ENCODE measurements around the gene NDUFB2. TPM values are rescaled to one million over a fixed set of nuclear protein-coding genes. Genes with fewer than 3 reads are reported as not detected.
"Not testable (repeated sequence)": the region's sequence is repeated elsewhere in the genome, so short reads cannot be mapped to it uniquely, and the experiment has no call there.

Gene NDUFB2
- total RNA-seq, 1 donor from 2014 or later = 45.4 TPM

DNA sequence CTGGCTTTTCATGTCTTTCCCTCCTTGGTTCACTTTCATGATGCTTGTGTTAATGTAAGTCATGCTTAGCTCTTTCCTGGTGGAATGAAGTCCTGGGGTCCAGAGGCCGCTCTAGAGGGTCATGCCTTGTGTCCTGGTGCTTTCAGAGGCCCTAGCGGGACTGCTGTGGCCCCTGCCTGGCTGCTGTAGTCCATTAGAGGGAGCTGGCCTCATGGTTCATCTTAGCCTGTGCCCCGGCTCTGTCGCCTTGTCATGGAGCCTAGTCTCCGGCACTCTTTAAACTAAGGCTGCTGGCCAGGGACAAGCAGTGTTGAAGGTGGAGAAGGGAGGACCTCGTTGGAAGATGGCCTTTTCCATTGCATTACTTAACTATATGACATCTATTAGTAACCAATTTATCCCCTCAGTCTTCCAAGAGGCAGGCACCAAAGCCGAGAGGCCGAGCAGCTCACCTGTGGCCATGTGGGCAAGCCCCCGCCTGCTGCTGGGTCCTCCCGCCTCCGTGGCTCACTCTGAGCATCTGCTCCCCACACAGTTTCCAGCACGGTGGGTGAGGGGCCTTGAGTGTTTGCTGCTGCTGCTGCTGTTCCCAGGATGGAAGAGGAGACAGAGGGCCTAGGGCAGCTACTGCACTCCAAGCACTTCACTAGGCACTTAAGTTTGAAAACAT lies 5.0 kb upstream of the NDUFB2 start:
- no peak for DNase-seq

DNA sequence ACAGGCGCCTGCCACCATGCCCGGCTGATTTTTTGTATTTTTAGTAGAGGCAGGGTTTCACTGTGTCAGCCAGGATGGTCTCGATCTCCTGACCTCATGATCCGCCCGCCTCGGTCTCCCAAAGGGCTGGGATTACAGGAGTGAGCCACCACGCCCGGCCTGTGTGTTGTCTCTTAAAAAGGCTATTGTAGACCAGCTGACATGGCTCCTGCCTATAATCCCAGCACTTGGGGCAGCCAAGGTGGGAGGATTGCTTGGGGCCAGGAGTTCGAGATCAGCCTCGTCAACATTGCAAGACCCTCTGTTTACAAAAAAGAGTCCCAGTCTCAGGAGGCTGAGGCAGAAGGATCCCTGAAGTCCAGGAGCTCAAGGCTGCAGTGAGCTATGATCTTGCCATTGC lies 2.7 kb upstream of the NDUFB2 start:
- not testable (repeated sequence) for DNase-seq

DNA sequence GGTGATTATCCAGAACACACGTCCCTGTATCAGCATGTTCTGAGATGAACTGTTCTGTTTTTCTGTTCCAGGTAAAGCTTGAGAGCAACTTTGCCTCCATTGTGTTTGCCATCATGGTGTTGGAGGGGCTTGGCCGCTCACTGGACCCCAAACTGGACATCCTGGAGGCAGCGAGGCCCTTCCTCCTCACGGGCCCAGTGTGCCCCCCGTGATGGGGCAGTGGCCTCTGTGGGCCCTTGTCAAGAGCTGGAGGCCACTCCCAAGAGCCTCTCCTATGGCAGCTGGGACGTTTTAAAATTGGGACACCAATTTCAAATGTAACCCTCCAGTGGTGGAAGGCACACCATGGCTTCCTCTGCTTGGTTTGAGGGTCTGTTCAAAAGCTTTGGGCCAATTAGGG lies 1.9 kb upstream of the NDUFB2 start:
- no peak for DNase-seq

DNA sequence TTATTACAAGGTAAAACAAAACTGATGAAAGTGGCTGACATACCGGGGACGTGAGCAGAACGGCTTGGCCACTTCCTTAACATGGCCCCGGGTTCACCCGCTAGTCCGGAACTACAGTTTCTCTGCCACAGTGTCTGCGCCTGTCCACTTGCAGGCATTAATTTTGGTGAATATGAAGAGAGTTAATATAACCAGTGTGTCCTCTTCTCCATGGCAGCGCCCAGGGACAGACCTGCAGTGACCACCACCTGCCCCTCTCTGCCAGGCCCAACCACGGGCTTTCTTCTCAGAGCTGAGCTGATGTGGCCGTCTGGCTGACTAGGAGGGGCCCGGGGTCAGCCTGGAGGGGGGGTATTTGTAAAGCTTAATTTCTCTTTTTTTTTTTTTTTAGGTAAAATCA lies 1.1 kb upstream of the NDUFB2 start:
- DNase-seq = no peak

DNA sequence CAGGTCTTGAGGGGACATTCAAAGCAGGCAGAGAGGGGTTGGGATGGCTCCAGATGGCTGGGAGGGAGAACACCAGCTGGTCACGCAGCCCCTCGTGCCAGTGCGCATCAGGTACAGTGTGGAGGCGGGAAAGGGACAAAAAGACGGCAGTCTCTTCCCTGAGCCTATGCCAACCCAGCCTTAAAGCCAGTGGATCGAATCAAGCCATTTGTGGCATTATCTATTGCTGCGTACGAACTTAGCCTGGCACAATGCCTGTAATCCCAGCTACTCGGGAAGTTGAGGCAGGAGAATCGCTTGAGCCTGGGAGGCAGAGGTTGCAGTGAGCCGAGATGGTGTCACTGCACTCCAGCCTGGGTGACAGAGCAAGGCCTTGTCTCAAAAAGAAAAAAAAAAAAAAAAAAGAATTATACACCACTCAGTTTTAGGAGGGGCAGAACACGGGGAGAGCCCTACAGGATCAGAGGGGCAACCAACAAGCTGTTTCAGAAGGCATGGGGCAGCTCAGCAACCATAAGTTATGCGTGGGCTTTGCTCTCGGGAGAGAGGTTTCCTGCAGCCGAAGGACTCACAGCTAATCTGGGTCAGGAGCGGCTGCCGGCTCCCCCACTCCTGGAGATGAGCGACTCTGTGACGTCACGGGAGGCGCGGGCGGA lies 356 bp upstream of the NDUFB2 start:
- DNase-seq = peak; percentile 96

DNA sequence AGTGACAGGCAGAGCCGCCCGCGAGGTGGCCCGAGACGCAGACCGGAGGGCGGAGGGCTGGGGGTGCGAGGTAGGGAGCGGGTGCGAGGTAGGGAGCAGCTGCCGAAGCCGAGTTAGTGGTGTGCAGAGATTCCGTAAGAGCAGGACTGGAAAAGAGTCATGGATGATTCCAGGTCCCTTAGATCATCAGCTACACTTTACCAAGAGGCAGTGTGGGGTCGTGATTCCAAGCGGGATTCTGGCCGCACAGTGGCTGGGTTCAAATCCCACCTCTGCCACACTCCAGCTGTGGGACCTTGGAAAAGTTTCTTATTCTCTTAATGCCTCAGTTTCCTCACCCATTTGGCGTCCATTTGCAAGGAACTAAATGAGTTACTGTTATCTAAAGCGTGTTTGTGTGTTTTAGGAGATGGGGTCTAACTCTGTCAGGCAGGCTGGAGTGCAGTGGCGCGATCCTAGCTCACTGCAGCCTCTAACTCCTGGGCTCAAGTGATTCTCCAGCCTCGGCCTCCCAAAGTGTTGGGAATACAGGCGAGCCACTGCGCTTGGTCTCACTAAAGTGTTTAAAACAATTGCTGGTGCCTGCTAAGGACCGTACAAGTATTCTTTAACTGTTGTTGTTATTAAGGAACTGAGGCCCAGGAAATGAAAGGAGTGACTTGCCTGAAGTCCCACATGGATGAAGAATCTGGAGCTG lies 1.1 kb downstream of the NDUFB2 start:
- DNase-seq = no peak

DNA sequence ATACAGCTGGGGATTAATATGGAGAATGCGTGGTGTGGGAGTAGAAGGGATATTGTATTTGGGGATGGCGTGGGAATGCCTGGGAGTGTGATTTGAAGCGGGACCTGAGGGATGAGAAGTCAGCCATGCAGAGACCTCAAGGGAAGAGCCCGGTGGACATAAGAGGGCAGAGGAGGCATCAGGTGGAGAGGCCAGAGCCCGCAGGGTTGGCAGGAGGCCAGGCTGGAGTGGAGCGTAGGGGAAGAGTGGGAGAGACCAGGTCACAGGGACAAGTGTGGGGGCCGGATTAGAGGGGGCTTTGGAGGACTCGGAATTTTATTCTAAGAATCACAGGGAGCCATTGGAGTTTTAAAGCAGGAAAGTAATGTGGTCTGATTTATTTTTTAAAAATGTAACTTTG lies 2.0 kb downstream of the NDUFB2 start:
- no peak for DNase-seq

DNA sequence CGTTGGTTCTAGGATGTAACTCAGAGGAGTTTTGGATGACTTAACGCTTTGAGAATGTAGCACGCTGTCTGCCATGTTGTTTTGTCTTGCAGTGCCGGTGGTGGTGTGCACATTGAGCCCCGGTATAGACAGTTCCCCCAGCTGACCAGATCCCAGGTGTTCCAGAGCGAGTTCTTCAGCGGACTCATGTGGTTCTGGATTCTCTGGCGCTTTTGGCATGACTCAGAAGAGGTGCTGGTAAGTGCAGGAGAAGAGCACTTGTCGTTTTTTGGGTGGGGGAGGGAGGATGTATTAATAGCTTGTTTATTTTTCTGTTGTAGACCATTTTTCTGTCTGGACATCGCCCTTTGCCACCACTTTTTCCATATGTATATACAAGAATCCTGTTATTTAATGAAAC lies 6.3 kb downstream of the NDUFB2 start:
- DNase-seq = no peak

DNA sequence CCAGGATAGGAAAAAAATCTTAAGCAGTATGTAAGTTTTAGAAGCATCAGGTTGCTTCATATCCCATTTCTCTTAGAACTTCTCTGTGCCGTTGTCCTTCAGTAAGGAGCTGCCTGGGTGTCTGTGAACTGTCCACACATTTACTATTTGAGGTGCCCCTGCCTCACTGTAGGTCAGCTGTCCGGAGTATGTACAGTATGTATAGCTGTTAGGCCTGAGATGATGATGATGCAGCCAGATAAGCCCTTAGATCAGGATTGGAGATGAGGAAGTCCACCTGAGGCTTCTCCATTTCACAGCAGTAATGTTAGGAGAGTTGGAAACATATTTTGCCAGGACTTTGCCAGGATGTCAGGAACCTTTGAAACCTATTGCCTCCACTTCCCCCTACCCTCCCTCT lies 7.7 kb downstream of the NDUFB2 start:
- no peak for DNase-seq

DNA sequence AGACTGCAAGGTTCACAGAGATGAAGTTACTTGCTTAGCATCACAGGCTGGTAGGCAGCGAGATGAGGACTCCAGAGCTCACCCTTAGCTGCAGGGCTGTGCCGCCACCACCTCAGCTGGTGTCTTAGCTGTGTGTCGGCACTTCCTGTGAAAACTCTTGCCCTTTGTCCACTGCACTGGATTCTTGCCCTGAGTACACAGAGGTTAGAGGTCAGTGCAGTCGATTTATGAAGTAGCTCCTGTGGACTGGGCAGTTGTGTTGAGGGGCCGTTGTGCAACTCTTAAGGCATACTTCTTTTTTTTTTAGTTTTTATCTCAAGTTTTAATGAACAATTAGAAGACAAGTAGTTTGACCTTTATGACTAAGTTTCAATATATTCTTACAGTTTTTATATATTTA lies 10.6 kb downstream of the NDUFB2 start:
- DNase-seq = no peak

DNA sequence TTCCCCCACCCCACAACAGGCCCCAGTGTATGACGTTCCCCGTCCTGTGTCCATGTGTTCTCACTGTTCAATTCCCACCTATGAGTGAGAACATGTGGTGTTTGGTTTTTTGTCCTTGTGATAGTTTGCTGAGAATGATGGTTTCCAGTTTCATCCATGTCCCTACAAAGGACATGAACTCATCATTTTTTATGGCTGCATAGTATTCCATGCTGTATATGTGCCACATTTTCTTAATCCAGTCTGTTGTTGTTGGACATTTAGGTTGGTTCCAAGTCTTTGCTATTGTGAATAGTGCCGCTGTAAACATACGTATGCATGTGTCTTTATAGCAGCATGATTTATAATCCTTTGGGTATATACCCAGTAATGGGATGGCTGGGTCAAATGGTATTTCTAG lies 12.3 kb downstream of the NDUFB2 start:
- DNase-seq = not testable (repeated sequence)

DNA sequence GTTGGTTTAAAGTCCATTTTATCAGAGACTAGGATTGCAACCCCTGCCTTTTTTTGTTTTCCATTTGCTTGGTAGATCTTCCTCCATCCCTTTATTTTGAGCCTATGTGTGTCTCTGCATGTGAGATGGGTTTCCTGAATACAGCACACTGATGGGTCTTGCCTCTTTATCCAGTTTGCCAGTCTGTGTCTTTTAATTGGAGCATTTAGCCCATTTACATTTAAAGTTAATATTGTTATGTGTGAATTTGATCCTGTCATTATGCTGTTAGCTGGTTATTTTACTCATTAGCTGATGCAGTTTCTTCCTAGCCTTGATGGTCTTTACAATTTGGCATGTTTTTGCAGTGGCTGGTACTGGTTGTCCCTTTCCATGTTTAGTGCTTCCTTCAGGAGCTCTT lies 15.9 kb downstream of the NDUFB2 start:
- DNase-seq = not testable (repeated sequence)

DNA sequence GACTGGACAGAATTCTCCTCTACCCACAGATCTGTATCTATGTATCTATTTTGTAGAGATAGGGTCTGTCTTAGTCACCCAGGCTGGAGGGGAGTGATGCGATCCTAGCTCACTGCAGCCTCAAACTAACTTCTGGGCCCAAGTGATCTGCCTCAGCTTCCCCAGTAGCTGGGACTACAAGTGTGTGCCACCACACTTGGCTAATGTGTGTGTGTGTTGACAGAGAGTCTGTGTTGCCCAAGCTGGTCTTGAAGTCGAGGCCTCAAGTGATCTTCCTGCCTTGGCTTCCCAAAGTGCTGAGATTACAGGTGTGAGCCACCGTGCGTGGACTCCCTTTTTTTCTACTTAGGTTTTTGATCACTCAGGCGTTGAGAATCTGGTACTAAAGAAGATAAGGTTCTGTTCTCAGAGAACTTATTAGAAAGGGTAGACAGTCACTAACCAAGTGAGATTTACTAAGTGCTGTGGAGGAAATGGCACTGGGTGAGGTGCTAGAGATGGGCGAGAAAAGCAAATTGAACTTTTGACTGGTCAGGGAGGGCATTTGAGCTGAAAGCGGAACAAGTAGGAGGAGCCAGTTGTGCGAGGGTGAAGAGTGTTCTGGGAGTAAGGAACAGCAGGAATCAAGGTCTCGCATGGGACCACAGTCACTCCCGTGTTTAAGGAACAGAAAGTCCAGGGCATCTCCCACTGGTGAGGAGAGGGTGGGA lies 18.0 kb downstream of the NDUFB2 start:
- DNase-seq = no peak

DNA sequence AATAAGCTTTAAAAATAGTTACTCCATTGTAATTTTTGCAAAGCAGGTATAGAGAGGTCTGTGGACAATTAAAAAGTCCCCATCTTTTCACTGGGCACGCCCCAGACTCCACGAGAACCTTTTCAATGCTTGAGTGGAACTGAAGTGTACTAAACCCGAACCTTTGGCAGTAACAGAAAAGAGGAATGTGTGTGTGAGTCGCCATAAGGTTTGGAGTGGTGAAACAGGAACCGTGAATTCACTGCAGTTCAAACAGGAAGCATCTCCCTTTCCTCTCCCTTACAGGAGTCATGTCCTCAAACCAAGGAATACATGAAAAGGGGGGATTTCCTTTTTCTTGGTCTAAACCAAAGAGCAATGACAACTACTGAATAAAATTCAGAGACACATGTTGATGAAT lies 23.2 kb downstream of the NDUFB2 start:
- DNase-seq = no peak

DNA sequence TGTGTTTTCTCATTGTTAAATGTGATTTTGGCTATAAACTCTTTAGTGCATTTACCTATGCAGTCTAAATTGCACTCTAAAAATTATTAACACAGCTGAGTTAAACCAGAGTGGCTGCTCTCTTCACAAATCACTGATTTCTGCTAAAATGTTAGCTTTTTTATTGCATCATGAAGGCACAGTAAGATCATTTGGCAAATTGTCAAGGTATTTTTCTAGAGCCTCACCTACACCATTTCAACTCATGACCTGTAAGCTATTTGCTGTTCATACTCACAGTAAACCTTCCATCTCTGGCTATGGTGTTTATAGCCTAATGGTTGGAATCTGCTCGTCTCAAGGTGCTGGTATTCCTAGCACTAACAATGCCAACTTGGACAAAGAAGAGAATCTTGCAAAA lies 25.7 kb downstream of the NDUFB2 start:
- no peak for DNase-seq

DNA sequence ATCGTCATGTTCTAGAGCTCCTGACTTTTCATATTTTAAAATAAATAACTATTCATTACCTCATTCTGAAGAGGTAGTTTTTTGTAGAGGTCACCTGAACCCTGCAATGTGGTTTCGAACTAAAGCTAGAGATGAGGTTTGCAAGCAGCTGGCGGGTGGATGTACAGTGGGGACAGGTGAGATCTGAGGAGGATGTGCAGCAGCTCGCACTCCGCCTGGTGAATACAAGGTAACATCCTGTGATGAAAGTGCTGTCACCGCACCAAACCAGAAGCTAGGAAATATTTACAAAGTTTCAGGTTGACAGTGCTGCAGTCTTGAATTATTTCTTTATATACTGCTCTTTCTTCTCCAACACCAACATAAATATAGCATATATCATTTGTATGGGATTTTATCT lies 26.5 kb downstream of the NDUFB2 start:
- DNase-seq = no peak

DNA sequence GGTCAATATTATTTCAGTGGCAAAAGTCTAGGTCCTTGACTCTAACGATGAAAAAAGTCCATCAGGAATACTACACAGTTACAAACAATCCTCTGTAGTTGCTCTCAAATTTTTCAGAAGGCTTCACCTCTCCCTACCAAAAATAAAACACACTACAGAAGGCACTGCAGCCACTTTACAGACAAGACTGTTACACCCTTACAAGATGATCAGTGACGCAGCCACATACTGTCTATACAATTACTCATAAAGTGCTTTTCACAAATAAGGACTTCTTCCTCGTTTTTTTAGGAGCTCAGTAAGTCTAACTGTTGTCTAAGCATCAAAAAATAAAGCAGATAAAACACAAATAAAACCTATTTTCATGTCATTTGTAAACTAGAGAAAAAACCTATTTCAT lies 27.1 kb downstream of the NDUFB2 start:
- no peak for DNase-seq

DNA sequence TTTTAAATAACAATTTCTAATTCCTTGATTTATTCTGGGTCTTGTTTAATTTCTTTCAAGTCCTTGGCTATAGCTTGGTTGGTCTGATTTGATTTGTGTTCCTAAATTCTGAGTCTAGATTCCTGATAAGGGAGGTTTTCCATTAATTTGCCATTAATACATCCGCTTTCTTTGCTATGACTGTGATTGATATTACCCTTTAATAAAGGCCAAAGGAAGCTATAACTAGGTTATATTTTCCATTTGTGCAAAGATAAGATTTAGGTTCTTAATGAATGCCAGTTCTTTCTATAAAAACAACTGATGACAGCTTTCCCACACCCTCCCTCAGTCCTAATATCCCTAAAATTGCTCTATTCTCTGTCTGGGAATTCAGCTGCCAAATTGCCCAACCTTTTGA lies 28.2 kb downstream of the NDUFB2 start:
- no peak for DNase-seq

DNA sequence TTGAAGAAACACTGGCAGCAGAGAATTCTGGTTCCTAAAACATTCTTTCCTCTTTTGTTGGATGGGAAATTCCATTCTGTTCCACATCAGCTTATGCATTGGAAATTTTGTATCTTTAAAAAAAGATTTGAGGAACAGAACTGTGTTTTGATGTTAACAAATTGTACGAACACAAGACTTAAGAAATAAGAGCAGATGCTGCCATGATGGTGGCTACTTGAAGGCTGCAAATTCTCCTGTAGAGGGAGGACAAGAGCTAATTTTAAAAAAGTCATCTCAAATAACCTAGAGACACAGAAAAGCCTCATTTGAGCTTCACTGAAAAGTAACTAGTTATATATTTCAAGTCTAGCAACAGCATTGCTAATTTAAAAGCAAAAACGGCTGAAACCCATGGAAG lies 29.8 kb downstream of the NDUFB2 start:
- DNase-seq = no peak

DNA sequence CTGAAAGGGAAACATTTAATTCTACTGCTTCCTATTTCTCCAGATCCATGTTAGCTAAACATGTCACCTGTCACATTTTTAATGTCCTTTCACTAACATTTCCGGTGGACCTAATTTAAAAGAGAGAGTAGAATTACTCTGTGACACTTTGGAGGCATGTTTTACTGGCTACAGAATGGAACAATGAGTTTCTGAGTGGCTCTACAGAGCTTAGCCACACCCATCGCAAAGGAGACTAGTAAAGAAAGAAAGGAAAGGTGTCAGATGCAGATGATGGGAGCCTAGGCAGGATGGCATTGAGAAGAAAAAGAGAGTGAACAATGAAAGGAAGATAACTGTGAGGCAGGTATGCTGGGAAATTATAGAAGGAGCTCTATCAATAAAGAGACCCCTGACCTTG lies 35.9 kb downstream of the NDUFB2 start:
- DNase-seq = no peak

DNA sequence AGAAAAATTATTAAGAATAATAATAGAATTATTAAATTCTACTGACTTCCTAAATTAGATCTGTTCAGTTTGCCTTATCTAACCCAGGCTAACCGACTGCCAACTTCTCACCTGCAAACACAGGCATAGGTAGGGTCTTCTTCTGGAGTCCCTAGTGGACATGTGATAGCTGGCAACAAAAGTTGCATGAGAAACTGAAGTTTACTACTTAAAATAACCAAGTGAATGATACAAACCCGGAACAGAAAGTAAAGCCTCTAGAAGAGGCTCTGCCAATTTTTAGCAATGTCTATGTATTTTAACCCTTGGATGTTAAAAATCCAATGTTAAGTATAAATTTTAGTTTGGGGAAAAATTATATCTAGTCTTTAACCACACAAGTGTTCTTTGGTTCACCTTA lies 37.6 kb downstream of the NDUFB2 start:
- DNase-seq = no peak

DNA sequence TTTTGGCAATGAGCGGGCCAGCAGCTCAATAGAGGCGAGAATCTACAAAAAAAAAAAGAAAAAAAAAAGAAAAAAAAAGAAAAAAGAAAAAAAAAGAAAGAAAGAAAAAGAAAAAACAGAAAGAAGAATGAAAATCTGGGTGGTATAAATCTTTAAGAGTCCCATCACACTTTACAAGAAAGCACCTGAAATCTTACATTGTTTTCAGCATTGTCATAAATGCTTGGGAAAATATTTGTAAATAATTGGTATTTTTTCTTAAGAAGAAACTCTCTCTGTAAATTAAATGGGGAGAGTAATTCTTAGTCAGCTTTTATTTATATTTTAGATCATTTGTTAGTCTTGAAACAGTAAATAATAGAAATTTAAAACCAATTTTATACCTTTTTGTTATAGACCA lies 38.2 kb downstream of the NDUFB2 start:
- DNase-seq = no peak

DNA sequence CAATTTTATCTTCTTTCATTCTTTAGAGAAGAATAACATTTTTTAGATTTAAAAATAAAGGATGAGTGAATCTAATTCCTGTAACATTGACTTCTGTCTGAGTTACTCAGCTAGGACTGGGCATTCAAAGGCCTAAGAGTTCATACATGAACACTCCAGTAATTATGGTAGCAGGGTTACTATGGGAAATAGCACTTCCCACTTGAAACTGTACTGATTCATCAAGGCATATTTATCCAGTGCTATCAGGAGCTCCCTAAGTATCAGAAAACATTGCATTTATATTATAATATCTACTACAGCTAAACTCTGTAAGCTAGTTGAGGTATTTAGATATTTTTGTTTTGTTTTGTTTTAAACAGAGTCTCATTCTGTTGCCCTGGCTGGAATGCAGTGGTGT lies 41.8 kb downstream of the NDUFB2 start:
- no peak for DNase-seq
